ENCODE data around the gene KIF1A.

DNA sequence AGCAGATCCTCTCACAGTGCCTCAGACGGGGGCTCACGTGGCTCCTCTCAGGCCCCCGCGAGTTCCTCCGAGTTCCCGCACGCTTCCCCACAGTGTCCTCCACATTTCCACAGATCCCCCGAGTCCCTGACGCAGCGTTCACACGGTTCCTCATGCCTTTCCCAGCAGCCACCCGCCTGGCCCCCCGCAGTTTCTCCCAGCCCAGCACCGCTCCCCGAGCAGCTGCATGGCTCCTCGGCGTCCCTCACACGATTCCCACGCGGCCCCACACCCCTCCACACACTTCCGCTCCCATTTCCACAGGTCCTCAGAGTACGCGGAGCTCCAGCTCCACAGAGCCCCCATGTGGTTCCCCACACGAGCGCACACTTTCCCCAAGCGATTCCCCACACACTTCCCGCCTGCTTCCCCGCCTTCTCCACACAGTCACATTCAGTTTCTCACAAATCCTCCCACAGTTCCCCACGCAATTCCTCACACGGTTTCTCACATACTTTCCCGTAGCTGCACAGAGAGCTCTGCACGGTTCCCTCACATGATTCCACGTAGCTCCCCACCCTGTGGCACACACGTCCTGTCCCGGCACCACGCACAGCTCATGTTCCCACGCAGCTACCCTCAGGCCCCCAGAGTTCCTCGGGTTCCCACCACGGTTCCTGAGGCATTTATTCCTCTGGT is 39.9 kb downstream of the KIF1A start:
- TF ChIP-seq POLR2A (IDR thresholded peaks at IDR 0.05; ENCODE audit: low read depth, low read length): no peak
- TF ChIP-seq POLR2AphosphoS5 (IDR thresholded peaks at IDR 0.05; ENCODE audit: low read depth, low read length): no peak
- no peak for TF ChIP-seq TAF1 (IDR thresholded peaks at IDR 0.05; ENCODE audit: borderline replicate concordance, low read depth, low read length)
